GM18517 (cell line): Measurements from ENCODE around the gene STIM1.
"Not testable (repeated sequence)": the region's sequence is repeated elsewhere in the genome, so short reads cannot be mapped to it uniquely, and the experiment has no call there.

ENCODE experiments used
- ATAC-seq: cut with Tn5 transposase; IDR thresholded peaks from one replicate; pipeline ENCODE4 v1.9.1; 2021; ENCODE audit warnings: mild to moderate bottlenecking, moderate library complexity; ENCODE audit not compliant: unreplicated experiment

The STIM1 gene

DNA sequence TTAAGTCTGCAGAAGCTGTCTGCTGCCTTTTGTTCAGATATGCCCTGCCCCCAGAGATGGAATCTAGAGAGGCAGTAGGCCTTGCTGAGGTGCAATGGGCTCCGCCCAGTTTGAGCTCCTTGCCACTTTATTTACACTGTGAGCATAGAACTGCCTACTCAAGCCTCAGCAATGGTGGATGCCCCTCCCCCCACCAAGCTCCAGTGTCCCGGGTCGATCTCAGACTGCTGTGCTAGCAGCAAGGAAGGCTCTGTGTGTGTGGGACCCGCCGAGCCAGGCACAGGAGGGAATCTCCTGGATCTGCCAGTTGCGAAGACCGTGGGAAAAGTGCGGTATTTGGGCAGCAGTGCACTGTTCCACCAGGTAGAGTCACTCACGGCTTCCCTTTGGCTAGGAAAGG, 161.1 kb downstream of the STIM1 start:
- ATAC-seq: not testable (repeated sequence)

DNA sequence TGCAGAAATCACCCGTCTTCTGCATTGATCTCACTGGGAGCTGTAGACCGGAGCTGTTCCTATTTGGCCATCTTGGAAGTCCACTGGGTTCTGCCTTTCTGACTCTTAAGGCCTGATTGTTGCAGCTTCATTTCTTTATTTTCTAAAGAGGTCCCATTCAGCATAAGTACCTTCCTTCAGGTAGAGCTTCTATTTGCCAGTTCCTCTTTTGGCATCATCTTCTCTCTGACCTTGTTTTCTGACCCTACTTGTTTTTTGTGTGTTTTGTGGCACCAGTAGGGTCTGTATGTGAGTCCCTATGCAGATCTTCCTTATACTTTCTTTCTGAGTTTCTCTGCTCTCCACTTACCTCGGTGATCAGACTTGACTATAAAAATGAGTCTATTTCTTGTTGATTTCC, 161.7 kb downstream of the STIM1 start:
- ATAC-seq: no peak

DNA sequence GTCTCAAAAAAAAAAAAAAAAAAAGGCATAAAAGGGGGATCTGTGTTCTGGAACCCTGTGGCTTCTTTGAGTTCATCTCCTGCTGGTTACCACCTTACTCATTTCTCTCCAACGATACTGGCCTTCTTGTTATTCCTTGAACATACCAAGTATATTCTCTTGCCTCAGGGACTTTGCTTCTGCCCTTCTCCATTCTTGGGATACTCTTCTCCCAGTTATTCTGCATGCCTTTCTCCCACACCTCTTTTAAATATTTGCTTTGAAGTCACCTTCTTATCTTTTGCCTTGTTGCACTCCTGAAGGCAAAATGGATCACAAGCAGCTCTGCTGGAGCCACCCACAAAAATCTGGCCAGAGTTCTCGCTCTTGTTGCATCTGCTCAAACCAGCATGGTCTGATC, 163.2 kb downstream of the STIM1 start:
- ATAC-seq: no peak

DNA sequence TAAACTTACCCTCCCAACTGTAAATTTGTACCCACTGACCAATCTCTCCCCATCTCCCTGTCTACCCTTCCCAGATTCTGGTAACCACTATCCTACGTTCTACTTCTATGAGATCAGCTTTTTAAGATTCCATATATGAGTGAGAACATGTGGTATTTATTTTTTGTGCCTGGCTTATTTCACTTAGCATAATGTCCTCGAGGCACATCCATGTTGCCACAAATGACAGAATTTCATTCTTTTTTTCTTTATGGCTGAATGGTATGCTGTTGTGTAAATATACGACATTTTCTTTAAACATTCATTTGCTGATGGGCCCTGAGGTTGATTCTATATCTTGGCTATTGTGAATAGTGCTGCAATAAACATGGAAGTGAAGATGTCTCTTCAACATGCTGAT, 164.4 kb downstream of the STIM1 start:
- ATAC-seq: no peak

DNA sequence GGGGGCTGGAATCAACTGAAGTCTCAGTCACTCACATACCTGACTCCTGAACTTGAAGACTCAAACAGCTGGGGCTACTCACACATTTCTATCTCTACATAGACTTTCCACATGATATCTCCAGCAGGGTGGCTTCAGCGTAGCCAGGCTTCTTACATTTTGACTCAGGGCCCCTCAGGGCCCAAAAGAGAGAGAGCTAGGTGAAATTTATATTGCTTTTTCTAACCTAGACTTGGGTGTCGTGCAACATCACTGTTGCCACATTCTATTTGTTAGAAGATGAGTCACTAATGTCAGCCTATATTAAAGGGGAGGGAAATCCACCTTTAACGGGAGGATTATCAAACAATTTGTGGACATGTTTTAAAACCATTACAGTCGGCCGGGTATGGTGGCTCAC, 167.2 kb downstream of the STIM1 start:
- no peak for ATAC-seq

DNA sequence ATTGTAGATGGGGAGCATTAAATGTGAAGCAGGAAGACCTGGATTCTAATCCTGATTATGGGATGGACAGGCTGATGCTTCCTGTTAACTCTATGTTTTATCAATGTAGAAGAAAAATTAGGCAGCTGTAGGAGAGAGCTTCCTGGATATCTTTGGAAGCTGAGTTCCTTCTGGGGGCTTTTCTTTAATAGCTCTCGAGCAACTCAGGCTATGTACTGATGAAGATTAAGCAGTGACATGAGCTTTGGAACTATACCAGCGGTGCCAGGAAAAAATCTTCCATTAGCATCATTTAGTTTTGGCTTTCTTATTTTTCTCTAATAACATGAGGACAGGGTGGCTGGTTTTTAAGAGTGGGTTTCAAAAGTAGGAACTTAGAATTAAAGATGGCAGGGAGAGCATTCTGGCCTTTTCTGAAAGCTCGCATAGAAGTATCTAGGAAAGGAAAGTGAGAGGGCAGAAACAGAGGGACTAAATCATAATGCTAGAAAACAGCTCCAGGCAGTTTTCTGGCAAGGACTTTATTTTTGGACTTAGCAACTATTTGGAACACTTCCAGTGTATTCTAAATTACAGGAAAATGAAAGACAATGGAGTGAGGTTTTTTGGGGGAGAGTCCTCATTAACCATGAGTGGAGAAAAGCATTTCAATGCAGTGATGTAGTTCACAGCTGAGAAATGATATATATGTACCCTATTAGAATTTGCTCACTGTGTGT, 169.9 kb downstream of the STIM1 start:
- ATAC-seq: no peak

DNA sequence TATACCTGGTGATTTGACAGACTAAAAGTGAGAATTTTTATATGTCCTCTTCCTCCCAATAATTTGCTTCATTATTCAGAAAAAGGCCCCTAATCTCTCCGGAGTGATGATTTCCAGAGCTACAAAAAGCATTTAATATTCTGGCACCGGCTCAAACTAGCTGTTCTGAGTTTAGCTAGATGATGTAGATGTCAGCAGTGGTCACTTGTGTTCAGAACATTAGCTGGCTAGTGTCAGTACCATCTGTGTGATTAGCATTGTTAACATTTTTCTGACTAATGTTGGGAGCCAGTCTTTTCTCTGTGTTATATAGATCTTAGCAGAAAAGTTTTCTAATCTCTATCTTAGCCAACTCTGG, 170.5 kb downstream of the STIM1 start:
- ATAC-seq: no peak

DNA sequence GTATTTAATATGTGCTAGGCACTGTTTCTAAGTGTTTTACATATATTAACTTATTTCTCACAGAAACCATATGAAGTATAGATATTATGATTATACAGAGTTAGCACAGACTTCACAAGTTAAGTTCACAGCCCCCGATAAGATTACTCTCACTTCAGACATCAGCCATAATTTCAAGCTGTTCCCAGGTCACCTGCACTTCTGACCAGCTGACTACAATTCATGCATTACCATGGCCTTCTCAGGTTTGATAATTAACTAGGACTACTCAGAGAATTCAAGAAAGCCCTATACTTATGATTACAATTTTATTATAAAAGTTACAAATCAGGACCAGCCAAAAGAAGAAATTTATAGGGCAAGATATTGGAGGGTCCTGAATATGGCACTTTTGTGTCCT, 170.9 kb downstream of the STIM1 start:
- no peak for ATAC-seq

DNA sequence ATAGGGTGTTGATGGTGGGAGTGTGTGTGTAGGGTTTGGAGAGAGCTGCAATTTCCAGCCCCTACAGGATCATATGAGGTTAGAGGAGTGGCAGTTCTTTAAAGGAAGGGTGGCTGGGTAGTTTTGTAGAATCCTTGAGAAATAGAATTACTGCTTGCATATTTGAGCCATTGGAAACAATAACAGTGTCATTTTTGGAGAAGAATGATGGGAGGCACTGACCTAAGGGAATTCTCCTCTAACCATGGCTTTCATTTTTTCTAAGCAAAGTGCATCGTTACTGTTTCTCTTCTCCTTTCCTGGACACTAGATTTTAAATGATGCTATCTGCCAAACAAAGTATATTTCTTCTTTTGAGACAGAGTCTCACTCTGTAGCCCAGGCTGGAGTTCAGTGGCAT, 172.3 kb downstream of the STIM1 start:
- no peak for ATAC-seq

DNA sequence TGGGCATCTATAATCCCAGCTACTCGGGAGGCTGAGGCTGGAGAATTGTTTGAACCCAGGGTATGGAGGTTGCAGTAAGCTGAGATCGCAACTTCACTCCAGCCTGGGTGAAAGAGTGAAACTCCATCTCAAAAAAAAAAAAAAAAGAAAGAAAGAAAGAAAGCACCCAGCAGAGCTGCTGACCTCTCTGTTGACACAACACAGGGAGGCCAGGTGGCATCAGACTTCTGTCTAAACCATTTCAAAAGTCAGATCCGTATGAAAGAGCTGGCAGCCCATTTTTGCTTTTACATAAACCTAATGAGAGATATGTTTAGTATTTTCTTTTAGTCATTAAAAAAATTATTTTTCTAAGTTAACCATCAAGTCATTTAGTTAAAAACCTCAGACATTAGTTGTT, 174.7 kb downstream of the STIM1 start:
- no peak for ATAC-seq

DNA sequence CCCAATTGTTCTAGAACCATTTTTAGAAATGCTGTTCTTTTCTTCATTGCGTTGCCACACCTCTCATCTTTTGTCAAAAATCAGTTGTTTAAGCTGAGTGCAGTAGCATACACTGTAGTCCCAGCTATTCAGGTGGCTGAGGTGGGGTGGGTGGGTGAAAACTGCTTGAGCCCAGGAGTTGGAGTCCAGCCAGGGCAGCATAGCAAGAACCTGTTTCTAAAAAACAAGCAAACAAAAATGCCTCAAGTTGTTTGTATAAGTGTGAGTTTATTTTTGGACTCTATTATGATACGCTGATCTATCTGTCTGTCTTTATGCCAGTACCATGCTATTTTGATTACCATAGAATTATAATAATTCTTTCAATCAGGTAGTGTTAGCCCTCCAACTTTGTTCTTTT, 176.6 kb downstream of the STIM1 start:
- ATAC-seq: no peak

DNA sequence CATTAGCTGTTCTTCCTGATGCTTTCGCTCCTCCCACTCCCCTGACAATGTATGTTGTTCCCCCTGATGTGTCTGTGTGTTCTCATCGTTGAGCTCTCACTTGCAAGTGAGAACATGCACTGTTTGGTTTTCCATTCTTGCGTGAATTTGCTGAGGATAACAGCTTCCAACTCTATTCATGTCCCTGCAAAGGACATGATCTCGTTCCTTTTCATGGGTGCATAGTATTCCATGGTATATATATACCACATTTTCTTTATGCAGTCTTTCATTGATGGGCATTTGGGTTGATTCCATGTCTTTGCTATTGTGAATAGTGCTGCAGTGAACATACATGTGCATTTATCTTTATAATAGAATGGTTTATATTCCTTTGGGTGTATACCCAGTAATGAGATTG, 180.5 kb downstream of the STIM1 start:
- ATAC-seq: no peak

DNA sequence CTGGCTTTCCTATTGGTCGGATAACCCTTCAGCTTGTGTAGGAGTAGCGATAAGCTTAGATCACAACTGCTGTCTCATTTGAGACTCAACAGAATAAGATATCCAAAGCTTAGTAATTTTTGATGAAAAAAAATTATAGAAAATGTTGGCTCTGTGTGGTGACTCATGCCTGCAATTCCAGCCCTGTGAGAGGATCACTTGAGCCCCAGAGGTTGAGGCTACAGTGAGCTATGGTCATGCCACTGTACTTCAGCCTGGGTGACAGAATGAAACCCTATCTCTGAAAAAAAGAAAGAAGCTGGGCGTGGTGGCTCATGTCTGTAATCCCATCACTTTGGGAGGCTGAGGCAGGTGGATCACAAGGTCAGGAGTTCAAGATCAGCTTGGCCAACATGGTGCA, 183.5 kb downstream of the STIM1 start:
- ATAC-seq: no peak

DNA sequence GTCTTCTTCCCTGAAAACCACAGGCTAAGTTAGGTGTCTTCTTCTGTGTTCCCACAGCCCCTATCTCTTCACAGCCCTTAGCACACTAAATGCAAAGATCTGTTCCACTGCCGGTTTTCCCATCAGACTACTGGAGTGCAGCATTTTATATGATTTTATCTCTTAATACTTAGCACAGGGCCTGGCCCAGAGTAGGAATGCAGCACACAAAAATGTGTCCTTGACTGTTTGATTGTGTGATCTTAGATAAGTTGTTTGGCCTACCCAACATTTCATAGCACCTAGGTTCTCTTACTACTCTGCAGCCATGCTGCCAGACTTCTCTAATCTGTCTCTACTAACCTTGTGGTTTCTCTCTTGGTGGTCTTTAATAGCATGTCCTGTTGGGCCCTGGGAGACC, 185.0 kb downstream of the STIM1 start:
- no peak for ATAC-seq

DNA sequence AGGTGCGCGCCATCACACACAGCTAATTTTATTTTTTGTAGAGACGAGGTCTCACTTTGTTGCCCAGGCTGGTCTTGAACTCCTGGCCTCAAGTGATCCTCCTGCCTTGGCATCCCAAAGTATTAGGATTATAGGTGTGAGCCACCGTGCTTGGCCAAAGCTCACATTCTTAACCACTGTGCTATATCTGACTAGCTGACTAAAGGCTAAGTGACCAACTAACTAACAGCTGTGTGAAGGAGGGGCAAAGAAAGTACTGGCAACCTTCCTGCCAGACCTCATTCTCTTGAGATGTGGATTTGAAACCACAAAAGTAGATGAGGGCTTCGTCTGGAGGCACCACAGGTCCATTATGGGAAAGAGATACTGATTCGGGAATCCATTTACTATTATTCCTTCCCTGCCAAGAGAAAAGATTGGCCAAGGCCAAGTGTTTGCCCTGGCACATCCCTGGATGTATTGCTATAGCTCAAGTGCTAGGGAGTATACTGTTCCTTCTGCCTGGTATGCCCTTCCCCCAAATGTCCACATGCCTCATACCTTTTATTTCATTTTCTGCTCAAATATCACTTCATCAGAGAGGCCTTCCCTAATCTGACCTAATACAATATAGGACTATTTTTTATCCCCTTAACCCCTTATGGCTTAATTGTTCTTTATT, 186.4 kb downstream of the STIM1 start:
- no peak for ATAC-seq

DNA sequence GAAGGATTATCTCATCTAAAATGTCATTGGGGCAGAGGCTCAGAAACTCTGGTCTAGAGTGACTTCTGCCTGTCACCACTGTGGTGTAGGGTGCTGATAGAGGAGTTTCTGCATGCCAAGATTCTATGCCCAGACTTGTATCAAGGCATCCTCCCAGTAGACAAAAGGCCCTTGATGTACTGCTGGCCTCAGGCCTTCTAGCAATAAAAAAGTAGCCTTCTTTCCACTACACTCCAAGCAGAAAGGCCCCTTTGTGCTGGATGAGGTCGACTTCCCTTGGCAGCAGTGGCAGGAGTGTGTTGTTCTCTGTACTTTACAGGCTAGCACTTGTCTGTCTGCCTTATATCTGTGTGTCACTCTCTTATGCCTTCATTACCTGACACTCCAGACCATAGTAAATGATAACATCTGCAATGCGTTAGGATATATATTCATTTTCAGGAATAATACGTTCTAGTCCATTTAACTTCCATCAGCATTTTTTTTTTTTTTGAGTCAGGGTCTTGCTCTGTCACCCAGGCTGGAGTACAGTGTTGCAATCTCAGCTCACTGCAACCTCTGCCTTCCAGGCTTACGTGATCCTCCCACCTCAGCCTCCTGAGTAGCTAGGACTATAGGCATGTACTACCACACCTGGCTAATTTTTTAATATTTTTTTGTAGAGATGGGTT, 189.6 kb downstream of the STIM1 start:
- no peak for ATAC-seq

DNA sequence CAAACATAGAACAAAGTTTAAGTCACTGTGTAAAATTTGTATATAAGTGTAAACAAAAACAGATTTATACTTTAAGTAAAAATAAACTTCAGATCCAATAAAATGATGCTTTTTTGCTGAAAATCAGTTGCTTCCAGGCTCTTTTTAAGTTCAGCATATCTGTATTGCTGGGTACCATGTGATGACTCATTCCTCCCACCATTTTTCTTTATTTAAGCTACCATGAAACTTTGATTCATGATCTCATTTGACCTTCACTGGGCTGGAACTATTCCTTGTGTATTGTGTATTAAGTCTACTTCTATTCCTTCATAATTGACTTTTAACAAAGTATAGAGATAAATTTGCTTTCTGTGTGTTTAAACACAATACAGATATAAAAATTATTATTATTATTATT, 192.9 kb downstream of the STIM1 start:
- ATAC-seq: no peak

DNA sequence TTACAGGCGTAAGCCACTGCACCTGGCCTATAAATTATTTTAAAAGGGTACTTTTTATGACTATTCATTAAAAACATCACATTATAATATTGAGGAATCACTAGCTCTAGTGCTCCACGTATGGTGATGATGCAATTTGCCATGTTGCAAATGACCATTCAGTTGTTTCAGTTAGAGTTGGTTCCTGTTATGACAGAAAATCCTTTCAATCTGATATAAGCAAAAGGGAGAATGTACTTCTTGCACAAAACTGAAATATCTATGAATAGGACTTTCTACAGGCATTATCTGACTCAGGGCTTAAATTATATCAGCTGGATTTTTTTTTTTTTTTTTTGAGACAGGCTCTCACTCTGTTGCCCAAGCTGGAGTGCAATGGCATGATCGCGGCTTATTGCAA, 193.5 kb downstream of the STIM1 start:
- no peak for ATAC-seq

DNA sequence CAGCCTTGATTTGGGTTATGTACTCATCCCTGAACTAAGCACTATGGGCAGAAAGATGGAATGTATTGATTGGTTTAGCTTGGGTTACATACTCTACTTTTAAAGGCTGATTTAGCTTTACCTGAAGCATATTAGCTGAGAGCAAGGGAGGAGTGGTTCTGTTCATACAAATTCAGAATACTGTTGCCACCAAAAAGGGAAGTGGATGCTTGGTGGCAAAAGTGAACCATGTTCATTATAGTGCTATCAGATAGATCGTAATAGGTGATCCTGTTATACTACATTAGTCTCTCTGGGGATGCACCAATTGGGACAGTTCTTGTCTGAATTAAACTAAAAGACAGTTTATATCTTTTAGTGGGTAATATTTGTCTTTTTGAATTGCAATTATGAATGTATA, 194.7 kb downstream of the STIM1 start:
- ATAC-seq: no peak

DNA sequence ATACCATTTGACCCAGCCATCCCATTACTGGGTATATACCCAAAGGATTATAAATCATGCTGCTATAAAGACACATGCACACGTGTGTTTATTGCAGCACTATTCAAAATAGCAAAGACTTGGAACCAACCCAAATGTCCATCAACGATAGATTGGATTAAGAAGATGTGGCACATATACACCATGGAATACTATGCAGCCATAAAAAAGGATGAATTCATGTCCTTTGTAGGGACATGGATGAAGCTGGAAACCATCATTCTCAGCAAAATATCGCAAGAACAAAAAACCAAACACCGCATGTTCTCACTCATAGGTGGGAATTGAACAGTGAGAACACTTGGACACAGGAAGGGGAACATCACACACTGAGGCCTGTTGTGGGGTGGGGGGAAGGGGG, 197.7 kb downstream of the STIM1 start:
- not testable (repeated sequence) for ATAC-seq

DNA sequence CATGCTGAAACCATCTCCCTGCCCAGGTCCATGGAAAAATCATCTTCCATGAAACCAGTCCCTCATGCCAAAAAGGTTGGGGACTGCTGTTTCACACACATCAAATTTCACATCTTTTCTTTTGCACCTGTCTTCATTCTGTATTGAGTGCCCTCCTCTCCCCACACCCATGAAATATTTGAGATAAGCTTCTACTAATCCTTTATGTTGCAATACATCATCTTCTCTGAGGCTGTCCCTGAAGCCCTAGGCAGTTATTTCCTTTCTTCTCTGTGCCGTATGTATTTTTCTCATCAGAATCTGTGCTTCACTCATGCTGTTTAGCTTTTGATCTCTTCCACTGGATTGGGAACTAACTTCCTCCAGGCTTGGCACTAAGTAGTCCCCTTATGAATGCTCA, 199.2 kb downstream of the STIM1 start:
- ATAC-seq: no peak

DNA sequence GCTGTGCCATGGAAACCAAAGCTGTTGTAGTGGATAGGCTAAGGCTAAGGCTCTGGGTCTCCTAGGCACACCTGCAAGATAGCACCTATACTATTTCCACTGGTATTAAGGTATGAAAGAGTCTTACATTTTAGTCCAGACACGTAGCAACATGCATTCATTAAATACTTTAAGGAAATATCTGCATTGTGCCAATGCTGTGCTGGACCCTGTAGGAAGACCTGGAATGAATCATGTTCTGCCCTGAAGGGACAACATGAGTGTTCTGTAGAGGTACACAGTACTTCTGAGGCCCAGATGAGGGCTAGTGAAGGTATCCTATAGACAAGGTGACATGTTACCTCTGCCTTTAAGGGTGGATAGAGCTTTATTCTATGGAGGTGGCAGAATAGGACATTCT, 204.0 kb downstream of the STIM1 start:
- ATAC-seq: no peak
